Heart left ventricle (tissue), 16 donors: Measurements from ENCODE around the gene SMIM23. TPM values are rescaled to one million over a fixed set of nuclear protein-coding genes. Genes with fewer than 3 reads are reported as not detected.
"Not testable (repeated sequence)": the region's sequence is repeated elsewhere in the genome, so short reads cannot be mapped to it uniquely, and the experiment has no call there.

Experiments used
- ATAC-seq, 4 donors: fragments of 200-7000 bp; cut with Tn5 transposase; one replicate each; pipeline ENCODE4 v1.9.1; 2020 to 2022; ENCODE audit warnings: moderate library complexity in 4 of 4, mild to moderate bottlenecking in 3 of 4, moderate number of reproducible peaks in 1 of 4
- DNase-seq, 5 donors: peaks; one replicate each; pipeline ENCODE4 v3.0.0-alpha.2; 2020
- H3K27ac ChIP-seq, 12 donors: fragments of 200-600 bp; sonication (generic) in 4 of 12; one replicate each; pipeline versions ENCODE4 v1.5.0 to v1.8.0; 2016 to 2022; ENCODE audit warnings: mild to moderate bottlenecking in 2 of 12
- H3K27me3 ChIP-seq, 9 donors: fragments of 200-600 bp; sonication (generic) in 2 of 9; one replicate each; pipeline versions ENCODE4 v1.5.1 to v1.8.0; 2016 to 2022; ENCODE audit warnings: mild to moderate bottlenecking in 3 of 9
- H3K36me3 ChIP-seq, 9 donors: fragments of 200-600 bp; sonication (generic) in 2 of 9; one replicate each; pipeline versions ENCODE4 v1.5.0 to v1.8.0; 2018 to 2022; ENCODE audit warnings: mild to moderate bottlenecking in 2 of 9
- H3K4me1 ChIP-seq, 12 donors: fragments of 200-600 bp; sonication (generic) in 4 of 12; one replicate each; pipeline versions ENCODE4 v1.5.0 to v1.8.0; 2016 to 2022; ENCODE audit warnings: mild to moderate bottlenecking in 3 of 12
- H3K4me3 ChIP-seq, 12 donors: fragments of 200-600 bp; sonication (generic) in 4 of 12; one replicate each; pipeline versions ENCODE4 v1.5.0 to v1.8.0; 2017 to 2022; ENCODE audit warnings: mild to moderate bottlenecking in 9 of 12, moderate library complexity in 4 of 12
- H3K9me3 ChIP-seq, 12 donors: fragments of 200-600 bp; sonication (generic) in 4 of 12; one replicate each; pipeline versions ENCODE4 v1.5.0 to v1.8.0; 2016 to 2022; ENCODE audit warnings: mild to moderate bottlenecking in 1 of 12
- POLR2A ChIP-seq, 2 donors: fragments of 450-650 bp; IDR thresholded peaks; one replicate each; pipeline ENCODE4 v1.6.1; 2017; ENCODE audit warnings: antibody characterized with exemption in 2 of 2, mild to moderate bottlenecking in 2 of 2, moderate library complexity in 2 of 2
- WGBS, 4 donors: extraction: QIAGEN DNeasy Blood & Tissue Kit in 2 of 4; methylation state at CpG; one replicate each; pipeline versions ENCODE4 v1.1.5 to v1.1.7; 2013 to 2018; 5-methylcytosine and 5-hydroxymethylcytosine counted together
- intact Hi-C, 10 donors: fragments of 100-400 bp; cut with DNase I; formaldehyde crosslinking; loops; one replicate each; pipeline versions ENCODE4 v1.11.1 to v1.14.2; 2022
- polyA plus RNA-seq, 2 donors: library from polyadenylated mRNA; stranded (reverse); fragments of 200-250 nt; gene quantifications; one replicate each; pipeline ENCODE4 v1.2.3, GENCODE V29; 2013
- total RNA-seq, 9 donors: library from RNA; depleted of rRNA in 2 of 9; stranded (reverse); fragments of >200 nt in 2 of 9; fragmentation: NEBNext Ultra II Directional in 3 of 9; extraction: Animal tissue kit (Norgen Biotek cat#: 25700) in 3 of 9; gene quantifications; one replicate each; pipeline versions ENCODE4 v1.1.0 to v1.2.4, GENCODE V29; 2016 to 2023
- TF ChIP-seq, protein P1 (sequence below), 12 donors: fragments of 200-600 bp; sonication (generic) in 4 of 12; IDR thresholded peaks; one replicate each; pipeline versions ENCODE4 v1.5.0 to v1.8.0; 2018 to 2022; ENCODE audit warnings: antibody characterized with exemption in 12 of 12, mild to moderate bottlenecking in 5 of 12
- donor health status: ischemic (EF 13 %, LVEDD 7.1; RV severe dilation, severe dysfunction).
- donor health status: healthy with polysubstance abuse.
- donor health status: DM: no; HTN: yes; CAD: no.
- donor health status: DM: no; HTN: no; CAD: no.
- donor health status: ischemic (EF 25% LVEDD 6.9; RV normal size, moderate dysfunction).
- donor health status: ischemic (EF 25% LVEDD 5.7; RV mildly dilated, moderate dysfunction).
- donor health status: healthy.
- donor health status: DM: yes; HTN: yes; CAD: no.
- donor health status: ischemic (EF 35%, LVEDD 5.7; RV mildly dilated, moderate dysfunction).
- donor health status: nonischemic (EF 11% LVEDD 7.7; RV severe dilation, severe dysfunction).
- donor health status: DM: yes; HTN: yes; CAD: no.
- donor health status: PGD.
- donor health status: ischemic (EF 29% LVEDD 5.4; RV normal size, mild dysfunction).
- donor health status: nonischemic (EF 23%, LVEDD 6.1; RV moderate dilation, normal function).

The SMIM23 gene
- total and polyA plus RNA-seq, 11 donors = not detected

DNA sequence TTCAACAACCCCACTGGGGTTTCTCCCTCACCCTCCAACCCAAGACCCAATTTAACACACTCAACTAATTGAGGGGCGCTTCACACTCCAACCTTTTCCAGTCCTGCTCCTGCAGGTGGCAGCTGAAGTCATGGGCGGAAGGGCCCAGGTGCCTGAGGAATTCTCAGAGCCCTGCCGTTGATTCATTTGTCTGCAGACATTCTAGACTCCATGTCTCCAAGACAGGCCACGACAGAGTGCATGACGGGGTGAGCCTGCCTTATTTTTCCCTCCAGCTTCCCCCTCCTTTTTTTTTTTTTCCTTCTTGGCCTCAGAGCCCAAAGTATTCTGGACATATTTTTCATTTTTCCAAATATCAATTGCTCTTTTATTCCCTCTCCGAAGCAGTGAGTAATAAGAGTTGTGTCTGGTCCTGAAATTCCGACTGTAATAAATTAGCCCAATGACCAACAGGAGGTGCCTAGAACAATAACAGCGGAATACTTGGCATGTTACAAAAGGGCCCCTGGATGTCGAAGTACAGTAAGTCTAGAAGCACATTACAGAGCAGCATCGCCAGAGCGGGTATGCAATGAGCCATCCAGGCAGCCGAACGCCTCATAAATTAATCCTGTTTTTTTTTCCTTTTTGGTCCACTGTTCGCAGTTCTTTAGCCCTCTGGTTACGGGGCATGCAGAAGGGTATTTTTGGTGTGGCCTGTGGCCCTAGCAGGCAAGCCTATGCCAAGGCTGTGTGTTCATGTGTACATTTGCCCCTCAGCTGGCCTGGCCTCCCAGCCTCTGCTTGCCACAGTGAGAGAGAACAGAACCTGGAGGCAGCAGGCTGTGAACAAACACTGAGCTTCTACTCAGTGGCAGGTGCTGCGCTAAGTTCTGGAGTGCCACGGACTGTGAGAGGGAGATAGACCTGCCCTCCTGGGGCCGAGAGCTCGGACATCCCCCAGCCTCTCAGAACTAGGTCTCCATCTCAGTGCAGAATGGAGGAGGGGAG lies 8.6 kb upstream of the SMIM23 start:
- TF ChIP-seq POLR2A (IDR thresholded peaks at IDR 0.05) = no peak
- TF ChIP-seq, protein P1, sequence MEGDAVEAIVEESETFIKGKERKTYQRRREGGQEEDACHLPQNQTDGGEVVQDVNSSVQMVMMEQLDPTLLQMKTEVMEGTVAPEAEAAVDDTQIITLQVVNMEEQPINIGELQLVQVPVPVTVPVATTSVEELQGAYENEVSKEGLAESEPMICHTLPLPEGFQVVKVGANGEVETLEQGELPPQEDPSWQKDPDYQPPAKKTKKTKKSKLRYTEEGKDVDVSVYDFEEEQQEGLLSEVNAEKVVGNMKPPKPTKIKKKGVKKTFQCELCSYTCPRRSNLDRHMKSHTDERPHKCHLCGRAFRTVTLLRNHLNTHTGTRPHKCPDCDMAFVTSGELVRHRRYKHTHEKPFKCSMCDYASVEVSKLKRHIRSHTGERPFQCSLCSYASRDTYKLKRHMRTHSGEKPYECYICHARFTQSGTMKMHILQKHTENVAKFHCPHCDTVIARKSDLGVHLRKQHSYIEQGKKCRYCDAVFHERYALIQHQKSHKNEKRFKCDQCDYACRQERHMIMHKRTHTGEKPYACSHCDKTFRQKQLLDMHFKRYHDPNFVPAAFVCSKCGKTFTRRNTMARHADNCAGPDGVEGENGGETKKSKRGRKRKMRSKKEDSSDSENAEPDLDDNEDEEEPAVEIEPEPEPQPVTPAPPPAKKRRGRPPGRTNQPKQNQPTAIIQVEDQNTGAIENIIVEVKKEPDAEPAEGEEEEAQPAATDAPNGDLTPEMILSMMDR (IDR thresholded peaks at IDR 0.05) = no peak
- Histone ChIP-seq H3K4me1 (no peaks in the 10 kb centered on the region), H3K9me3 (peaks cover 0 to 5% (median 0%) of the 10 kb centered on the region in 12 donors), H3K27ac (no peak overlapping the region), H3K36me3 (no peaks in the 10 kb centered on the region), H3K4me3 (no peak overlapping the region), H3K27me3 (no peaks in the 10 kb centered on the region)
- no peak for DNase-seq
- intact Hi-C loops = no loop called here
- ATAC-seq = no peak
- WGBS, 4 donors = 78 to 88% (median 86%) methylated on average over 16 to 19 of the region's 19 CpGs

DNA sequence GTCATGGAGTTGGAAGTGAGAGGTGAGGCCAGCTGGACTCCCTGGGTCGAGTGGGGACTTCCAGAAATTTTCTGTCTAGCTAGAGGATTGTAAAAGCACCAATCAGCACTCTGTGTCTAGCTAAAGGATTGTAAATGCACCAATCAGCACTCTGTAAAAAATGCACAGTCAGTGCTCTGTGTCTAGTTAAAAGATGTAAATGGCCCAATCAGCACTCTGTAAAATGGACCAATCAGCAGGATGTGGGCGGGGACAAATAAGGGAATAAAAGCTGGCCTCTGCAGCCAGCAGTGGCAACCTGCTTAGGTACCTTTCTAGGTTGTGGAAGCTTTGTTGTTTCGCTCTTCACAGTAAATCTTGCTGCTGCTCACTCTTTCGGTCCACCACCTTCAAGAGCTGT lies 3.9 kb upstream of the SMIM23 start:
- H3K36me3 ChIP-seq, ATAC-seq, DNase-seq, H3K4me1 ChIP-seq, H3K27me3 ChIP-seq, H3K9me3 ChIP-seq, intact Hi-C loops, H3K4me3 ChIP-seq, H3K27ac ChIP-seq: not testable (repeated sequence)
- 69 to 89% (median 85%) methylated on average over 4 of the region's 4 CpGs for WGBS, 4 donors

DNA sequence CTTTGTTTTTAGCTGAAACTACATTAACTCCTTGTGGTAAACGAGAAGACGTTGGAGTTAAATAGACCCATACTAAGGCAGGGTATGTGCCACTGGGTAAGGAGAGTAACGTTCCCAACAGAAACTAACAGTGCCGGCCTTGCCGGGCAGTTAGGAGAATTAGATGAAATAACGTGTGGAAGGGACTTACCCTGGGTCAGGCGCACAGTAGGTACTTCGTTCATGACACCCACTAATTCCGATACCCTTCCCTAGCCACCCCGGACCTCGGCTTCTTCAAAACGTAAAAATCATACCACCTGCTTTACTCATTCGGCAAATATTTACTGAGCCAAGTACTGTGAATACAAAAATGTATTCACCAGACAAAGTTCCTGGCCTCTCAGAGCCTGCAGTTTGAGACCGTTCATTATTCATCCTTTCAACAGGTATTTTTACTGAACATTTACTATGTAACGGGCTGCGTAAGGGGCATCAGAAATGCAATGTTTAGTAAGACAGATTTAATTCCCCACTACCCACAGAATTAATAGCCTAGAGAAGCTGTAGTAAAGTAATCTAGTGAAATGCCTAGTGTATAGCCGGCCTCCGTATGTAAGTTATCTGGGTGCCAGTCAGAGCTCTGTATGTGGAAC lies 3.2 kb upstream of the SMIM23 start:
- peaks cover 0 to 5% (median 0%) of the 10 kb centered on the region in 12 donors for H3K9me3 ChIP-seq
- ATAC-seq = no peak
- H3K4me1 ChIP-seq = no peaks in the 10 kb centered on the region
- no peaks in the 10 kb centered on the region for H3K36me3 ChIP-seq
- TF ChIP-seq, protein P1 (IDR thresholded peaks at IDR 0.05) = no peak
- no peak overlapping the region for H3K27ac ChIP-seq
- 87 to 95% (median 92%) methylated on average over 18 of the region's 18 CpGs for WGBS, 4 donors
- H3K4me3 ChIP-seq = no peak overlapping the region
- H3K27me3 ChIP-seq = no peaks in the 10 kb centered on the region
- intact Hi-C loops = no loop called here
- DNase-seq = no peak

DNA sequence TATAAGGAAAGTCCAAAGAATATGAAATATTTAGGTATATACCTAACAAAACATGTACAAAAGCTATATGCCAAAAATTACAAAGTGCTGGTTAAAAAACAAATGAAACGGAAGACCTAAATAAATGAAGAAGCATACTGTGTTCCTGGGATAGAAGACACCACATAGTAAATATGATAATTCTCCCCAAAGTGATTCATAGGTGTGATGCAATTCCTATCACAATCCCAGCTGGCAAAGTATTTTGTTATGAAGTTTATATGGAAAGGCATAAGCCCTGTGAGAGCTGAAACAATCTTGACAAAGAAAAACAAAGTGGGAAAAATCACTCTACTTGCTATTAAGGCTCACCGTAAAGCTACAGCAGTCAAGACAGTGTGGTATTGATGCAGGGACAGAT lies 2.6 kb upstream of the SMIM23 start:
- Histone ChIP-seq H3K4me1 (no peaks in the 10 kb centered on the region), H3K27me3 (no peaks in the 10 kb centered on the region), H3K9me3 (peaks cover 0 to 5% (median 0%) of the 10 kb centered on the region in 12 donors), H3K36me3 (no peaks in the 10 kb centered on the region), H3K27ac (no peak overlapping the region), H3K4me3 (no peak overlapping the region)
- intact Hi-C loops = no loop called here
- DNase-seq (no peak), ATAC-seq (no peak)
- WGBS, 4 donors = 85 to 92% (median 88%) methylated on average over 2 of the region's 2 CpGs
- no peak for TF ChIP-seq POLR2A (IDR thresholded peaks at IDR 0.05)
- TF ChIP-seq, protein P1 (IDR thresholded peaks at IDR 0.05) = no peak
